NCI-H2227 treated with DMSO at 0.1 percent for 48 hours (cell line): Measurements from ENCODE around the gene SLC17A3.
A peak's percentile ranks its signal among the peaks of the same experiment; 100 is the strongest.

Experiments used
- DNase-seq: peaks from one replicate; lab custom pipeline; 2025; lab: John Stamatoyannopoulos, UW

The SLC17A3 gene

GRCh38 chr6:25889877-25890853, 16.1 kb upstream of the SLC17A3 start:
- DNase-seq = peak; percentile 54

GRCh38 chr6:25888626-25889025, 14.6 kb upstream of the SLC17A3 start:
- no peak for DNase-seq

- no peak for DNase-seq
These were observed 12.0 kb upstream of the SLC17A3 start for GRCh38 chr6:25886066-25886465.

- DNase-seq = no peak
These were observed 9.9 kb upstream of the SLC17A3 start for GRCh38 chr6:25883991-25884390.

GRCh38 chr6:25883536-25883935, 9.5 kb upstream of the SLC17A3 start:
- no peak for DNase-seq

- no peak for DNase-seq
These were observed 8.0 kb upstream of the SLC17A3 start for GRCh38 chr6:25882051-25882496.

GRCh38 chr6:25880601-25881000, 6.6 kb upstream of the SLC17A3 start:
- no peak for DNase-seq

- no peak for DNase-seq
These were observed 4.8 kb upstream of the SLC17A3 start for GRCh38 chr6:25878721-25879322.

- no peak for DNase-seq
These were observed 2.0 kb upstream of the SLC17A3 start for GRCh38 chr6:25875926-25876602.

GRCh38 chr6:25875563-25875905, 1.5 kb upstream of the SLC17A3 start:
- no peak for DNase-seq

GRCh38 chr6:25874822-25875562, 949 bp upstream of the SLC17A3 start:
- DNase-seq = no peak

GRCh38 chr6:25872814-25873213, 1.2 kb downstream of the SLC17A3 start:
- DNase-seq = no peak

GRCh38 chr6:25869840-25870239, 4.2 kb downstream of the SLC17A3 start:
- DNase-seq = no peak

GRCh38 chr6:25868436-25869183, 5.4 kb downstream of the SLC17A3 start:
- DNase-seq = no peak

GRCh38 chr6:25866011-25866410, 8.0 kb downstream of the SLC17A3 start:
- DNase-seq = no peak

- DNase-seq = no peak
These were observed 10.7 kb downstream of the SLC17A3 start for GRCh38 chr6:25863360-25863759.

GRCh38 chr6:25862199-25862598, 11.8 kb downstream of the SLC17A3 start:
- DNase-seq = no peak

GRCh38 chr6:25852756-25853155, 21.3 kb downstream of the SLC17A3 start:
- DNase-seq = no peak

GRCh38 chr6:25851961-25852360, 22.1 kb downstream of the SLC17A3 start:
- no peak for DNase-seq

- no peak for DNase-seq
These were observed 29.5 kb downstream of the SLC17A3 start for GRCh38 chr6:25844518-25844917.

- no peak for DNase-seq
These were observed 31.5 kb downstream of the SLC17A3 start for GRCh38 chr6:25842526-25842925.
